ENCODE results near the gene PIGBOS1. TPM values are rescaled to one million over a fixed set of nuclear protein-coding genes. Genes with fewer than 3 reads are reported as not detected.

PIGBOS1 gene
- total and polyA plus RNA-seq, 3 donors from 2014 or later, result 10.3 to 12.9 (median 11.9) TPM

DNA sequence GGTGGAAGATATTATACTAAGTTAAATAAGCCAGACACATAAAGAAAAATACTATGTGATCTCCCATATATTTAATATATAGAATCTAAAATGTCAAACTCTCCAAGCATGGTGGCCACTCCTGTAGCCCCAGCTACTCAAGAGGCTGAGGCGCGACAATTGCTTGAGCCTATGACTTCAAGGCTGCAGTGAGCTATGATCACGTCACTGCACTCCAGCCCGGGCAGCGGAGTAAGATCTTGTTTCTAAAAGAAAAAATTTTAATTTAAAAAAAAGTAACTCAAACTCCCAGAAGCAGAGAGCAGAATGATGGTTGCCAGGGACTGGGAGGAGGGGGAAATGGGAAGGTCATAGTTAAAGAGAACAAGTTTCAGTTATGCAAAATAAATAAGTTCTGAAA is 42.6 kb downstream of the PIGBOS1 start:
- Histone ChIP-seq H3K27me3 (no peaks in the 10 kb centered on the region), H3K9me3 (no peaks in the 10 kb centered on the region), H3K27ac (no peak overlapping the region), H3K36me3 (ENCODE audit: low read depth, missing control alignments) (no peaks in the 10 kb centered on the region), H3K4me1 (no peaks in the 10 kb centered on the region), H3K4me3 (no peak overlapping the region)
- TF ChIP-seq, protein P1, sequence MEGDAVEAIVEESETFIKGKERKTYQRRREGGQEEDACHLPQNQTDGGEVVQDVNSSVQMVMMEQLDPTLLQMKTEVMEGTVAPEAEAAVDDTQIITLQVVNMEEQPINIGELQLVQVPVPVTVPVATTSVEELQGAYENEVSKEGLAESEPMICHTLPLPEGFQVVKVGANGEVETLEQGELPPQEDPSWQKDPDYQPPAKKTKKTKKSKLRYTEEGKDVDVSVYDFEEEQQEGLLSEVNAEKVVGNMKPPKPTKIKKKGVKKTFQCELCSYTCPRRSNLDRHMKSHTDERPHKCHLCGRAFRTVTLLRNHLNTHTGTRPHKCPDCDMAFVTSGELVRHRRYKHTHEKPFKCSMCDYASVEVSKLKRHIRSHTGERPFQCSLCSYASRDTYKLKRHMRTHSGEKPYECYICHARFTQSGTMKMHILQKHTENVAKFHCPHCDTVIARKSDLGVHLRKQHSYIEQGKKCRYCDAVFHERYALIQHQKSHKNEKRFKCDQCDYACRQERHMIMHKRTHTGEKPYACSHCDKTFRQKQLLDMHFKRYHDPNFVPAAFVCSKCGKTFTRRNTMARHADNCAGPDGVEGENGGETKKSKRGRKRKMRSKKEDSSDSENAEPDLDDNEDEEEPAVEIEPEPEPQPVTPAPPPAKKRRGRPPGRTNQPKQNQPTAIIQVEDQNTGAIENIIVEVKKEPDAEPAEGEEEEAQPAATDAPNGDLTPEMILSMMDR (IDR thresholded peaks at IDR 0.05), result no peak
- no peak for TF ChIP-seq POLR2A (IDR thresholded peaks at IDR 0.05)
- no peak for DNase-seq
- intact Hi-C loops (cut with DNase I; ENCODE audit: low total_unique reads), result no loop called here
- 86% methylated on average over 5 of the region's 5 CpGs for WGBS, 2 donors

DNA sequence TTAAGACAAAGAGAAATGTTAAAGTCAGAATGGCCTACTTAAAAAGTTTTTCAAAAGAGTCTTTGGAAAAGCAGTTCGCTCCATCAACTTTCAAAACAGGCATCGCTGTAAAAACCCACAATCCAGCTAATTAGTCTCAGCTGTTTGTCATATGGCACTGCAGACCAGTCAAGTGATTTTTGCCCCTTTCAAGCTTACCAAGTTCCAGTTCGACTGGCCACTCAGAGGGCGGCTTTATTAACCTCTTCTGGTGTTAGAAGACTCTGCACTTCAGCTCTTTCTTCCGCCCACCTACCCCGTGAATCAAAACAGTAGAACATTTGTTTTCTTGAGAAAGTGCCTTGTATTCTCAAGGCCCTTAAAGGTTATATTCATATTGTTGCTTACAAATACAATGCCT is 48.6 kb downstream of the PIGBOS1 start:
- WGBS, 2 donors, result 80 to 84% methylated on average over 6 of the region's 6 CpGs

DNA sequence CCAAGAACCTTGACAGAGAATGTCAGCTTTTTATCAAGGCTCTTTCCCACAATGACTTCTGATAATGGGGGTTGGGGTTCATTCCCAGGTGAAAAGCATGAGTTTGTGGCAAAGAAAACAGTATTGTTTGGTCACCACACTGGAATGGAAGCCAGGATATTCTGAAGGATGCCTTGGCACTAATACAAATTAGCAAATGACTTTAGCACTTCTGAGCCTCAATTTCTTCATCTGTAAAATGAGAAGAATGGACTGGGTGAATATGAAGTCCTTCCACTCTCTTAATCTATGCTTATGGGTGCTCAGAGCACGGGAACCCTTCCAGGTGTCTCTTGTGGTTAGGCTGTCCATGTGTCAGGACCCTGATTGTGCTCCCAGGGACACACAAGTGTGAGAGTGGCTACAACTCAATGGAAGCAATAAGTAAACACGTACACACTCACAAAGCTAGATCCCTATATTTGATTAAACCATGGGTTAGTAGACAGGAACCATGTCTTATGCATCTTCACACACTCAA is 50.7 kb downstream of the PIGBOS1 start:
- H3K27me3 ChIP-seq, result no peaks in the 10 kb centered on the region
- WGBS, 2 donors, result 92 to 95% methylated on average over 2 of the region's 2 CpGs
- DNase-seq, result no peak
- no peaks in the 10 kb centered on the region for H3K9me3 ChIP-seq
- no peaks in the 10 kb centered on the region for H3K4me1 ChIP-seq
- H3K36me3 ChIP-seq (ENCODE audit: low read depth, missing control alignments), result no peaks in the 10 kb centered on the region
- intact Hi-C loops (cut with DNase I; ENCODE audit: low total_unique reads), result no loop called here
- TF ChIP-seq, protein P1 (IDR thresholded peaks at IDR 0.05), result no peak
- no peak for TF ChIP-seq POLR2A (IDR thresholded peaks at IDR 0.05)
- H3K27ac ChIP-seq, result no peak overlapping the region
- H3K4me3 ChIP-seq, result no peak overlapping the region

More for the DNA sequence above, 48.6 kb downstream of the PIGBOS1 start:
- no peak for DNase-seq
- no peaks in the 10 kb centered on the region for H3K4me1 ChIP-seq
- no peaks in the 10 kb centered on the region for H3K27me3 ChIP-seq
- no peak overlapping the region for H3K4me3 ChIP-seq
- H3K9me3 ChIP-seq, result no peaks in the 10 kb centered on the region
- H3K36me3 ChIP-seq (ENCODE audit: low read depth, missing control alignments), result no peaks in the 10 kb centered on the region
- no peak overlapping the region for H3K27ac ChIP-seq
- TF ChIP-seq POLR2A (IDR thresholded peaks at IDR 0.05), result no peak
- TF ChIP-seq, protein P1 (IDR thresholded peaks at IDR 0.05), result no peak
- intact Hi-C loops (cut with DNase I; ENCODE audit: low total_unique reads), result no loop called here

DNA sequence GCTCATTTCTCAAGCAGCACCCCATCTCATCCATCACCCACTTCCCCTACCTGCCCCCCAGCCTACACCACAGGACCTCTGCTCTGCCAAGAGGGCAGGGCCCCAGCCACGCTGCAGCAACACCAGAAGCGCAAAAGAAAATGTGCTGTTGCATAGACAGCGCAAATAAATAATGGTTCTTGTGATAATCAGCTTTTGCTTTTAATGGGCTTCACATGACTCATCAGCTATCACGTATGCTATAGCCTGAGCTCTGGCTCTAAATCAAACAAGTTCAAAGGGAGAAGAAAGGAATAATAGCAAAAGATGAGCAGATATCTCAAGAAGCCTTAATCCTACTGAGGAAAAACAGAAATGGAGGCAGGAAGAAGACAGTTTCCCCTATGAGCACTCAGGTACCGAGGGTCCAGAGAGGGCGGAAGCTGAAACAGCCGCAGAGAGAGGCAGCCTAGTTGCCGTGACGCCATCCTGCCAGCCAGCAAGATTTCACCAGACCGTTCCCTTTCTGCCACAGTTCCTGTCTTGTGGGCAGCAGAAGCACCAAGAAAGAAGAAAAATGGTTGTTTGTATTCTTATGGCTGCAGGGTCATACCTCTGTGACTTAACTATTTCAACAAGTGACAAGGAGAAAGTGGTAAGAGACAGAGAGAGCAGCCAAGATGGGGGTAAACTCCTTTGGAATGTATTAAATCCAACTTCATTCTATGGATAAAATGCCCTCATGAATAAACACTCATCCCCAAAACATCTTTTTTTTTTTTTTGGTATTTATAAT is 51.3 kb downstream of the PIGBOS1 start:
- Histone ChIP-seq H3K4me3 (no peak overlapping the region), H3K4me1 (no peaks in the 10 kb centered on the region)
- 78 to 80% methylated on average over 10 of the region's 10 CpGs for WGBS, 2 donors

More for the DNA sequence above, 51.3 kb downstream of the PIGBOS1 start:
- TF ChIP-seq, protein P1 (IDR thresholded peaks at IDR 0.05), result no peak
- TF ChIP-seq POLR2A (IDR thresholded peaks at IDR 0.05), result no peak
- H3K9me3 ChIP-seq, result no peaks in the 10 kb centered on the region
- no peaks in the 10 kb centered on the region for H3K27me3 ChIP-seq
- no peaks in the 10 kb centered on the region for H3K36me3 ChIP-seq (ENCODE audit: low read depth, missing control alignments)
- intact Hi-C loops (cut with DNase I; ENCODE audit: low total_unique reads), result no loop called here
- peak; percentile 42 for DNase-seq
- H3K27ac ChIP-seq, result no peak overlapping the region

Other genes starting within 250 kb of the PIGBOS1 start
- gene RSL24D1, start 122.2 kb downstream of the PIGBOS1 start, total RNA-seq, result 10 to 100 TPM; 47.2 to 48.4 TPM
- gene RSL24D1, start 122.2 kb downstream of the PIGBOS1 start, polyA plus RNA-seq (ENCODE audit: insufficient read depth, low read depth, low replicate concordance), result 62.7 TPM
- 10 to 100 TPM; 13.1 to 13.7 TPM for gene RAB27A, start 29.3 kb downstream of the PIGBOS1 start, total RNA-seq
- 19.2 TPM for gene RAB27A, start 29.3 kb downstream of the PIGBOS1 start, polyA plus RNA-seq (ENCODE audit: insufficient read depth, low read depth, low replicate concordance)
- 10 to 100 TPM; 13.7 to 14.3 TPM for gene PIGB, start 99 bp upstream of the PIGBOS1 start, total RNA-seq
- 12.8 TPM for gene PIGB, start 99 bp upstream of the PIGBOS1 start, polyA plus RNA-seq (ENCODE audit: insufficient read depth, low read depth, low replicate concordance)
- gene CCPG1, start 89.2 kb upstream of the PIGBOS1 start, total RNA-seq, result 10 to 100 TPM; 21.6 to 37.1 TPM
- 25.6 TPM for gene CCPG1, start 89.2 kb upstream of the PIGBOS1 start, polyA plus RNA-seq (ENCODE audit: insufficient read depth, low read depth, low replicate concordance)
- gene PIERCE2, start 89.4 kb upstream of the PIGBOS1 start, total RNA-seq, result 1 to 10 TPM; 4.3 to 8.0 TPM
- gene PIERCE2, start 89.4 kb upstream of the PIGBOS1 start, polyA plus RNA-seq (ENCODE audit: insufficient read depth, low read depth, low replicate concordance), result 16.0 TPM
- 10 to 100 TPM in 1 of 2 donors, 1 to 10 TPM in 1; 7.9 to 10.3 TPM for gene DNAAF4, start 189.1 kb upstream of the PIGBOS1 start, total RNA-seq
- gene DNAAF4, start 189.1 kb upstream of the PIGBOS1 start, polyA plus RNA-seq (ENCODE audit: insufficient read depth, low read depth, low replicate concordance), result 5.9 TPM